Neural cell (in vitro differentiated cells): Measurements from ENCODE around the gene KHSRP. TPM values are rescaled to one million over a fixed set of nuclear protein-coding genes. Genes with fewer than 3 reads are reported as not detected.

Experiments
- H2AFZ ChIP-seq: fragments of 200-600, 300-800 bp; sonication (generic), shearing (Covaris generic); 2 replicates; pipeline ENCODE4 v1.6.0; 2014; ENCODE audit warnings: low read depth, mild to moderate bottlenecking, antibody characterized with exemption, low read length, moderate library complexity
- H3F3A ChIP-seq: fragments of 200-600 bp; shearing (Covaris generic); 2 replicates; pipeline ENCODE4 v1.6.1; 2016; ENCODE audit warnings: mild to moderate bottlenecking, moderate library complexity, mixed read lengths, antibody characterized with exemption, low read length; ENCODE audit not compliant: insufficient read depth, poor library complexity, severe bottlenecking
- H3K27ac ChIP-seq: fragments of 200-600, 300-800 bp; sonication (generic), shearing (Covaris generic); 2 replicates; pipeline ENCODE4 v1.5.1; 2014; ENCODE audit warnings: mild to moderate bottlenecking, low read length, moderate library complexity
- H3K27me3 ChIP-seq: fragments of 300-800, 200-600 bp; sonication (generic), shearing (Covaris generic); 2 replicates; pipeline ENCODE4 v1.6.0; 2014; ENCODE audit warnings: mild to moderate bottlenecking, low read depth, low read length, moderate library complexity; ENCODE audit not compliant: insufficient read depth
- H3K36me3 ChIP-seq: fragments of 300-800, 200-600 bp; sonication (generic), shearing (Covaris generic); 2 replicates; pipeline ENCODE4 v1.5.1; 2014; ENCODE audit warnings: mild to moderate bottlenecking, antibody characterized with exemption, low read length, moderate library complexity; ENCODE audit not compliant: insufficient read depth
- H3K4me2 ChIP-seq: fragments of 300-800, 200-600 bp; sonication (generic), shearing (Covaris generic); 2 replicates; pipeline ENCODE4 v1.6.0; 2014; ENCODE audit warnings: mild to moderate bottlenecking, low read length
- H3K4me3 ChIP-seq: fragments of 300-800, 200-600 bp; sonication (generic), shearing (Covaris generic); 2 replicates; pipeline ENCODE4 v1.5.1; 2014; ENCODE audit warnings: mild to moderate bottlenecking, low read length, moderate library complexity
- H3K79me2 ChIP-seq: fragments of 200-600 bp; shearing (Covaris generic); replicated peaks from 2 replicates; pipeline ENCODE4 v1.6.0; 2014; ENCODE audit warnings: mild to moderate bottlenecking, low read length, moderate library complexity; ENCODE audit not compliant: insufficient read depth
- H3K9ac ChIP-seq: fragments of 300-800, 200-600 bp; sonication (generic), shearing (Covaris generic); 2 replicates; pipeline ENCODE4 v1.6.1; 2016; ENCODE audit warnings: mild to moderate bottlenecking, low read length, mixed read lengths
- H3K9me2 ChIP-seq: fragments of 200-600 bp; shearing (Covaris generic); 2 replicates; pipeline ENCODE4 v1.6.1; 2016; ENCODE audit warnings: mild to moderate bottlenecking, low read length, mixed read lengths; ENCODE audit not compliant: insufficient read depth
- H3K9me3 ChIP-seq: fragments of 200-600, 300-800 bp; sonication (generic), shearing (Covaris generic); 2 replicates; pipeline ENCODE4 v1.6.1; 2016; ENCODE audit warnings: mild to moderate bottlenecking, mixed run types, low read length, moderate library complexity, mixed read lengths
- H4K20me1 ChIP-seq: fragments of 200-600 bp; shearing (Covaris generic); 2 replicates; pipeline ENCODE4 v1.6.1; 2016; ENCODE audit warnings: mild to moderate bottlenecking, mixed run types; ENCODE audit not compliant: insufficient read depth
- EP300 ChIP-seq: fragments of 450-650 bp; conservative IDR thresholded peaks from 2 replicates; pipeline ENCODE4 v1.6.1; 2014; ENCODE audit warnings: antibody characterized with exemption, mild to moderate bottlenecking, moderate library complexity; ENCODE audit not compliant: poor library complexity, severe bottlenecking
- EZH2 ChIP-seq: fragments of 200-600, 300-800 bp; shearing (Covaris generic), sonication (generic); IDR thresholded peaks from 2 replicates; pipeline ENCODE4 v1.6.1; 2014; ENCODE audit warnings: antibody characterized with exemption, low read length, borderline replicate concordance, mild to moderate bottlenecking; ENCODE audit not compliant: insufficient read depth, poor library complexity, severe bottlenecking
- MXI1 ChIP-seq: fragments of 450-650 bp; conservative IDR thresholded peaks from 2 replicates; pipeline ENCODE4 v1.6.1; 2014; ENCODE audit warnings: antibody characterized with exemption, mild to moderate bottlenecking; ENCODE audit not compliant: poor library complexity, severe bottlenecking
- SMC3 ChIP-seq: fragments of 450-650 bp; conservative IDR thresholded peaks from 2 replicates; pipeline ENCODE4 v1.6.1; 2014; ENCODE audit warnings: antibody characterized with exemption, mild to moderate bottlenecking, moderate library complexity; ENCODE audit not compliant: poor library complexity
- TAF1 ChIP-seq: IDR thresholded peaks from 2 replicates; pipeline ENCODE4 v1.6.1; 2012; ENCODE audit warnings: low read depth
- polyA plus RNA-seq: library from polyadenylated mRNA; depleted of rRNA; stranded (reverse); fragments of >200 nt; gene quantifications from 2 replicates; pipeline ENCODE4 v1.2.3, GENCODE V29; 2014
- TF ChIP-seq, protein P1 (sequence below): fragments of 450-650 bp; IDR thresholded peaks from 2 replicates; pipeline ENCODE4 v1.5.1; 2014; ENCODE audit warnings: antibody characterized with exemption, mild to moderate bottlenecking, moderate library complexity; ENCODE audit not compliant: poor library complexity, severe bottlenecking
- TF ChIP-seq, protein P2 (sequence below): IDR thresholded peaks from 2 replicates; pipeline ENCODE4 v1.6.1; 2012; ENCODE audit warnings: borderline replicate concordance

KHSRP gene
- polyA plus RNA-seq, 1 donor from 2014 or later: 33.3 TPM

DNA sequence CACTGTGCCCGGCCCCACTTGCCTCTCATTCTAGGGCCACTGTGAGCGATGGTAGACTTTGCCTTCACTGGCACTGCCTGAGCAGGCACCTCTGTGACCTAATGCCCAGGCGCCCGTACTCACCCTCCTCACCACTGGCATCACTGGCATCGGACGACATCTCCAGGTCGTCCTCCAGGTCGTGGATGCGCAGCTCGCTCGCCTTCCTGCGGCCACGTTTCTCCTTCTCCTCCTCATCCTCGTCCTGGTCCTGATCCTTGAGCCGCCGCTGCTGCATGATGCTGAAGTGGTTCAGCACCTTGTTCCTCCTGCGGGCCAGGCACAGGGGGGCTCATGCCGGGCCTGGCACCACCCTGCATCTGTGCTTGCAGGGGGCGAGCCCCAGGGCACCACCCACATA lies 41.4 kb downstream of the KHSRP start:
- TF ChIP-seq TAF1: no peak
- Histone ChIP-seq H3K9me3 (peaks cover 7% of the 10 kb centered on the region), H4K20me1 (no peaks in the 10 kb centered on the region), H3K4me3 (no peak overlapping the region), H3F3A (no peaks in the 10 kb centered on the region), H3K79me2 (no peaks in the 10 kb centered on the region), H3K4me2 (no peak overlapping the region), H3K27me3 (no peaks in the 10 kb centered on the region), H2AFZ (no peak overlapping the region), H3K9me2 (no peaks in the 10 kb centered on the region), H3K9ac (no peak overlapping the region), H3K36me3 (peaks cover 11% of the 10 kb centered on the region), H3K27ac (no peak overlapping the region)

DNA sequence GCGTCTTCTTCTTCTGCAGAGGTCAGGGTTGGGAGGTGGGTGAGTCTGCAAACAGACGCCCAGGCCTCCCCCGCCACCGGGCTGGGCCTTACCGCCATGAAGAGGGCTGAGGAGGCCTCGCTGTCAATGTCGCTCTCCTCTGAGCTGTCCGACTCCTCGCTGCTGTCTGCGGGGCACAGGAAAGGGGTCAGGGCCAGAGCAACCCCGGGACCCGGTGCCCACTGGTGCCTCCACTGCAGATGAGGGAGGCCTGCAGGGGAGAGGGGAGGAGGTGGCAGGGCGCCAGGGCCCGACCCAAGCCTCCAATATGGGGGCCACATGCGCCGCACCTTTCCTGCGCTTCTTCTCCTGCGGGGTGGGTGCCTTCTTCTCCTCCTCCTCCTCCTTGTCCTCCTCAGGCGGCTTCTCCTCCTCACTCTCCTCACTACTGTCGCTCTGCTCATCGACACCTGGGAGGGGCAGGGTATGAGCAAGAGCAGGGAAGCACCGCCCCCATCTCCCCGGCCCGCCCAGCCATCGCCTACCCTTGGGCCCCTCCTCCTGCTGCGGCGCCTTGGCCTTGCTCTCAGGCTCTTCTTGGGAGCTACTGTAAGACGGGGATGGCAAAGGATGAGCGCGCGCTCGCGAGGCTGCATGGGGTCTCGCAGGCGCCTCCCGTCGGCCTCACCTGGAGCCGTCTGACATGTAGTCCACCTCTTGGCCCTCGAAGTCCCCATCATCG lies 43.4 kb downstream of the KHSRP start:
- no peak overlapping the region for H3K4me3 ChIP-seq
- H4K20me1 ChIP-seq: no peaks in the 10 kb centered on the region
- no peaks in the 10 kb centered on the region for H3K27me3 ChIP-seq
- no peaks in the 10 kb centered on the region for H3K79me2 ChIP-seq
- H2AFZ ChIP-seq: no peak overlapping the region
- peaks cover 7% of the 10 kb centered on the region for H3K9me3 ChIP-seq
- H3K9ac ChIP-seq: no peak overlapping the region
- peaks cover 11% of the 10 kb centered on the region for H3K36me3 ChIP-seq
- no peak overlapping the region for H3K27ac ChIP-seq
- H3K9me2 ChIP-seq: no peaks in the 10 kb centered on the region
- TF ChIP-seq, protein P1, sequence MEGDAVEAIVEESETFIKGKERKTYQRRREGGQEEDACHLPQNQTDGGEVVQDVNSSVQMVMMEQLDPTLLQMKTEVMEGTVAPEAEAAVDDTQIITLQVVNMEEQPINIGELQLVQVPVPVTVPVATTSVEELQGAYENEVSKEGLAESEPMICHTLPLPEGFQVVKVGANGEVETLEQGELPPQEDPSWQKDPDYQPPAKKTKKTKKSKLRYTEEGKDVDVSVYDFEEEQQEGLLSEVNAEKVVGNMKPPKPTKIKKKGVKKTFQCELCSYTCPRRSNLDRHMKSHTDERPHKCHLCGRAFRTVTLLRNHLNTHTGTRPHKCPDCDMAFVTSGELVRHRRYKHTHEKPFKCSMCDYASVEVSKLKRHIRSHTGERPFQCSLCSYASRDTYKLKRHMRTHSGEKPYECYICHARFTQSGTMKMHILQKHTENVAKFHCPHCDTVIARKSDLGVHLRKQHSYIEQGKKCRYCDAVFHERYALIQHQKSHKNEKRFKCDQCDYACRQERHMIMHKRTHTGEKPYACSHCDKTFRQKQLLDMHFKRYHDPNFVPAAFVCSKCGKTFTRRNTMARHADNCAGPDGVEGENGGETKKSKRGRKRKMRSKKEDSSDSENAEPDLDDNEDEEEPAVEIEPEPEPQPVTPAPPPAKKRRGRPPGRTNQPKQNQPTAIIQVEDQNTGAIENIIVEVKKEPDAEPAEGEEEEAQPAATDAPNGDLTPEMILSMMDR: no peak
- TF ChIP-seq, protein P2, sequence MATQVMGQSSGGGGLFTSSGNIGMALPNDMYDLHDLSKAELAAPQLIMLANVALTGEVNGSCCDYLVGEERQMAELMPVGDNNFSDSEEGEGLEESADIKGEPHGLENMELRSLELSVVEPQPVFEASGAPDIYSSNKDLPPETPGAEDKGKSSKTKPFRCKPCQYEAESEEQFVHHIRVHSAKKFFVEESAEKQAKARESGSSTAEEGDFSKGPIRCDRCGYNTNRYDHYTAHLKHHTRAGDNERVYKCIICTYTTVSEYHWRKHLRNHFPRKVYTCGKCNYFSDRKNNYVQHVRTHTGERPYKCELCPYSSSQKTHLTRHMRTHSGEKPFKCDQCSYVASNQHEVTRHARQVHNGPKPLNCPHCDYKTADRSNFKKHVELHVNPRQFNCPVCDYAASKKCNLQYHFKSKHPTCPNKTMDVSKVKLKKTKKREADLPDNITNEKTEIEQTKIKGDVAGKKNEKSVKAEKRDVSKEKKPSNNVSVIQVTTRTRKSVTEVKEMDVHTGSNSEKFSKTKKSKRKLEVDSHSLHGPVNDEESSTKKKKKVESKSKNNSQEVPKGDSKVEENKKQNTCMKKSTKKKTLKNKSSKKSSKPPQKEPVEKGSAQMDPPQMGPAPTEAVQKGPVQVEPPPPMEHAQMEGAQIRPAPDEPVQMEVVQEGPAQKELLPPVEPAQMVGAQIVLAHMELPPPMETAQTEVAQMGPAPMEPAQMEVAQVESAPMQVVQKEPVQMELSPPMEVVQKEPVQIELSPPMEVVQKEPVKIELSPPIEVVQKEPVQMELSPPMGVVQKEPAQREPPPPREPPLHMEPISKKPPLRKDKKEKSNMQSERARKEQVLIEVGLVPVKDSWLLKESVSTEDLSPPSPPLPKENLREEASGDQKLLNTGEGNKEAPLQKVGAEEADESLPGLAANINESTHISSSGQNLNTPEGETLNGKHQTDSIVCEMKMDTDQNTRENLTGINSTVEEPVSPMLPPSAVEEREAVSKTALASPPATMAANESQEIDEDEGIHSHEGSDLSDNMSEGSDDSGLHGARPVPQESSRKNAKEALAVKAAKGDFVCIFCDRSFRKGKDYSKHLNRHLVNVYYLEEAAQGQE: no peak
- no peak for TF ChIP-seq MXI1
- no peak for TF ChIP-seq SMC3
- no peak for TF ChIP-seq TAF1
- H3F3A ChIP-seq: no peaks in the 10 kb centered on the region
- no peak overlapping the region for H3K4me2 ChIP-seq

DNA sequence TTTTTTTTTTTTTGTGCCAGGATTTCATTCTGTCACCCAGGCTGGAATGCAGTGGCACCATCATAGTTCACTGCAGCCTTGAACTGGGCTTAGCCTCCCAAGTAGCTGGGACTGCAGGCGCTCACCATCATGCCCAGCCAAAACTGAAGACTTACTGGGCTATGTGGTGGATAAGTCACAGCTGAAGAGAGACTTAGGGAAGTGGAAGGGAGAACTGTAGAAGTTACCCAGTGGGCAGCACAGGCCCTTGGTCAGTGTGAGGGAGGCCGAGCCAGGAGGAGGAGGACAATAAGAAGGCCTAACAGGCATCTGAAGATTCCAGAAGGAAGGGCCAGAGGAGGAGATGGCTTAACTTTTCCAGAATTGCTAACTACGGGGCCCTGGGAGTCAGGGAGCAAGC lies 44.9 kb downstream of the KHSRP start:
- H3K27ac ChIP-seq: no peak overlapping the region
- H3K27me3 ChIP-seq: no peaks in the 10 kb centered on the region
- no peak overlapping the region for H2AFZ ChIP-seq

More for the DNA sequence above, 44.9 kb downstream of the KHSRP start:
- Histone ChIP-seq H3K9me3 (peaks cover 7% of the 10 kb centered on the region), H3K79me2 (no peaks in the 10 kb centered on the region), H3F3A (no peaks in the 10 kb centered on the region), H3K36me3 (peaks cover 11% of the 10 kb centered on the region), H3K9ac (no peak overlapping the region), H4K20me1 (no peaks in the 10 kb centered on the region), H3K4me3 (no peak overlapping the region), H3K9me2 (no peaks in the 10 kb centered on the region), H3K4me2 (no peak overlapping the region)
- TF ChIP-seq SMC3: no peak
- TF ChIP-seq MXI1: no peak
- TF ChIP-seq, protein P2: no peak
- no peak for TF ChIP-seq EZH2
- TF ChIP-seq, protein P1: no peak
- TF ChIP-seq EP300: no peak
